DMS79 (cell line): ENCODE data around the gene TTLL5.

ENCODE experiments used
- DNase-seq: peaks from one replicate; lab custom pipeline; 2025; lab: John Stamatoyannopoulos, UW

Gene TTLL5

DNA sequence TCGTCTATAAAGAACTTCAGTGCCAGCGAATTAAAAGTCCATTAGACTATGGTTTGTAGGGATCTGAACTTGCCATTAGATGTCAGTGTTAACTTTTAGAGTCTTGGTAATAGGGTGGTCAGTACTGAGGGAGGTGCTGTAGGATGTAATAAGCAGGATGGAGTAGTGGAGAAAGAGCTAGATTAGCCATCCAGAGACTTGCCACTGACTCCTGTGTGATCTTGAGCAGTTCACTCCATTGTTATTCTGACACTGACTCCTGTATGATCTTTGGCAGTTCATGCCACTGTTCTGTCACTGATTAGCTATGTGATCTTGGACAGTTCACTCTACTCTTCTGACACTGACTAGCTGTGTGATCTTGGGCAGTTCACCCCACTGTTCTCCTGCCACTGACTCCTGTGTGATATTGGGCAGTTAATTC lies 133.6 kb downstream of the TTLL5 start:
- DNase-seq: no peak

DNA sequence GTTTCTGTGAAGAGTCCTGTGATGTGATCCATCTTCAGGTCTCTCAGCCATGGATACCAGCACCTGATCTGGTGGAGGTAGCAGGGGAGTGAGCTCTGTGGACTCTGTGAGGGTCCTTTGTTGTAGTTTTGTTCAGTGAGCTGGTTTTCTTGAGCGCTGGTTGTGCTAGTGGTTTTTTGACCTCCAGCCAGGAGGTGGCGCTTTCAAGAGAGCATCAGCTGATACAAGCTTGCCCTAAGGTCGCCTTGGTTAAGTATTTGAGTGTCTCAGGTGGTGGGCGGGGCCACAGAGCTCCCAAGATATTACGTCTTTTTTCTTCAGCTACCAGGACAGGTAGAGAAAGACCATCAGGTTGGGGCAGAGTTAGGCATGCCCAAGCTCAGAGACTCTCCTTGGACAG lies 139.7 kb downstream of the TTLL5 start:
- no peak for DNase-seq

DNA sequence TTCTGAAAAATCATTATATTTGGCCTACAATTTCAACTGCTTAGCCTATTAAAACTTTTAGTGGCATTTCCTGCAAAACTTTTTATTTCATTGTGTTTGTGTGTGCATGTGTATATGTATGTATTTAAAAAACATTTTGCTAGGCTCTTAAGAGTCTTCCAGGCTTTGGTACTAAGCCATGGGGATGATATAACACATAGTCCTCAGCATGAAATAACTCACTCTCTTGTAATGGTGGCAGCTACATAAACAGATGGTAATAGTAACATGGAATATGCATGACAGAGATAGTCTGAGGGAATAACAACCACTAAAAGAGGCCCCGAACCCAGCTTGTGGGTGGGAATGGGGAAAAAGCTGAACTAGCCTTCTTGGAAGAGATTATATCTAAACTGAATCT lies 141.4 kb downstream of the TTLL5 start:
- no peak for DNase-seq

DNA sequence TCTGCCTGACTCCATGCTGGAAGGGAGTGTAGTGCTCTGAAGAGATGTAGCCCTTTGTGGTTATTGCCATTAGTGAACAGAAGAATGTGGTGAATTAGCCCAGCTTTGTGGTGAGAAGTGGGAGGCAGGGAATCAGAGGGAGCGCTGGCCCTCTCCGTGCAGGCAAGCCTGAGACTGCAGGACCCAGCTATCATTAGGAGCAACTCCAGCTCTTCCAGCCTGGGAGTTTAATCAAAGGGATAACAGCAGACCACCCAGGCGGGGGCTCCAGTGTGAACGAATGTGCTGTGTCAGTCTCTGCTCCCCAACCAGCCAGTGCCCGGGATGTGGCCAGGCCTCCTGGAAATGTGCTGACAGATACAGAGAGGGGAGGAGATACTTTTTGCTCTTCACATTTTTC lies 142.7 kb downstream of the TTLL5 start:
- no peak for DNase-seq

DNA sequence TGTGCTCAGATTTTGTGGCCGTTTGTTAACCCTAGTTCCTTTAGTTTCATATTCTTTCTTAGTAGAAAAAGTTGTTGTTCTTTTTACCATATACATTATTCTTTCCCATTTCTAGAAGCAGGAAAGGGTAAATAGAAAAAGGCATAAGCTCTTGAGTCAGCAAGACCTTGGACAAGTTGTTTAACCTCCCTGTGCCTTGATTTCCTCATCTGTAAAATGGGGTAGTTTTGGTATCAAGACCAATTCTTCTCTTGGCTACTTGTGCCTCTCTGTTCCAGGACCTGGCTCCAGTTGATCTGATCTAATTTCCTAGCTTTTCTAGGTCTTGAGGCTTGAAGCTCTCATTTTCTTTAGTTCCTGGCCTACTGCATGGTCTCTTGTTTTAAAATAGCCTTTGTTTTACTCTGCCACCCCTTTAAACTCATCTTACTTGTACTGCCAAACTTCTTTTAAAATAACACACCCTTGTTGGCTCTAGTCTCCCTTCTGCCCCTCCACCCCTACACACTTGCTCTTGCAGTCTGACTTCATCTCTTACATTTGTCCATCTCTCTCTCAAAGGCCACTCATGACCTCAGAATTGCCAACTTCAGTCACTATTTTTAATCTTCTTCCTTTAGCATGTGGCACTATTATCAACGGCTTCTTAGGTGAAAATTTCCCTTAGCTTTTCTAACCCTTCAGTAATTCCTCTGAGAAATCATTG lies 143.7 kb downstream of the TTLL5 start:
- no peak for DNase-seq

DNA sequence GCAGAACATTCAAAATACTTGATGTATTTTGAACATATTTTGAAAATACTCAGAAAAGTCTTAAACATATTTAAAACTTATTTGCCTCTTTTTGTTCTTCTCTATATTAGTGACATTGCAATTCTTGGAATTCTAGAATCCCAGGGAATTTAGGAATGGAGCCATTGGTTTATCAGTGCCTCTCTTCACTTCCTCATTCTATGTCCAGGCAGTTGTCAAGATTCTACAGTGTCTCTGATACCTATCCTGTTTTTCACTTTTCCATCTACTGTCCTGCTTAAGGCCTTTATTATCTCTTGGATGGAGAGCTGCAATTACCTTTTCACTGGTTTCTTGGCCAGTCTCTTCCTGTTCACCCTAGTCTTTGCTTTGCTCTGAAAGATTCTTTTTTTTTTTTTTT lies 144.6 kb downstream of the TTLL5 start:
- DNase-seq: no peak

DNA sequence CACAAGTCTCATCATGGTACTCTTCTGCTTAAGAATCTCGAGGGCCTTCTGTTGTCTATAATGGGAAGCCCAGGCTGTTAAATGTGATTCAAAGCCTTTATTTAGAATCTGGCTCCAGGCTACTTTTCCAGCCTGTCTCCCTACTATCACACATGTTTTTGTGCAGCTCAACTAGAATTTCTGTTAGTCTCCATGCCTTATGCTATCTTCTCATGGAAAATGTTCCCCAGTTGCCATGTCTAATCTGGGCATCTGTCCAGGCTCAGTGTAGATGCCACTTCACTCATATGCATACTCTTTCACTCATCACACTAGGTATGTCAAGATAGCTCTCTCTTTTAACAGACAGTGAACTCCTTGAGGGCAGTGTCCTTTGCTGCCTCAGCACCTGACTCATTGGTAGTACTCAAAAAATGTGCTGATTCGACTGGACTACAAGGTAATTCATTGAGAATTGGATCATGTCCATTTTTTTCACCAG lies 145.3 kb downstream of the TTLL5 start:
- peak; percentile 24 for DNase-seq

DNA sequence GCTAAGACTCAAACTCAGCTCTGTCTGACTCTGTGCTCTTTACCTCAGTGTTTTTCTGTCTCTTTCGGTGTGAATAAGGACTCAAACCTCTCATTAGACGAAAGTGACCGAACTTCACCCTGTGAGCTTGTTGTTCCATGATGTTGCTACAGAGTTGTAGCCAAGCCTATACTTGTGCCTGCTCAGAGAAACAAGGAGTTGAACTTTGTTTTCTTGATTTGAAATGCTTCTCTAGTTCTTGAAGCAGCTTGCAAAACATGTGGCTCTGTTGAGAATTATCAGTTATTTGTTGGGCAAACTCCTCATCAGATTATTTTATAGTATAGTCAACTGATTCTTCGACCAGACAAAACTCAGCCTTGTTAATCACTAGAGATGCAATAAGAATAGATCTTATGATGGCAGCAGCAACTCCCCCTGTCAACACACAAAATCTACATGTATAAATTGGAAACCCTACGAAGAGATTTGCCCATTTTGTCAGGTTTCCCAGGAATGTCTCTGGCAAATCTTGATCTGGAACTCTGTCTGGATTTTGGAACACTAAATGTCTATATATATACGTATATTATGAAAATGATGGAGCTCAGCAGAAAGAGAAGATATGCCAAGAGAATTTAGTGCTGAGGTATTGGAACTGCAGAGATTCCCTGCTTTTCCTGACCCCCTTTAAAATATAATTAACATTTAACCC lies 146.8 kb downstream of the TTLL5 start:
- DNase-seq: no peak

DNA sequence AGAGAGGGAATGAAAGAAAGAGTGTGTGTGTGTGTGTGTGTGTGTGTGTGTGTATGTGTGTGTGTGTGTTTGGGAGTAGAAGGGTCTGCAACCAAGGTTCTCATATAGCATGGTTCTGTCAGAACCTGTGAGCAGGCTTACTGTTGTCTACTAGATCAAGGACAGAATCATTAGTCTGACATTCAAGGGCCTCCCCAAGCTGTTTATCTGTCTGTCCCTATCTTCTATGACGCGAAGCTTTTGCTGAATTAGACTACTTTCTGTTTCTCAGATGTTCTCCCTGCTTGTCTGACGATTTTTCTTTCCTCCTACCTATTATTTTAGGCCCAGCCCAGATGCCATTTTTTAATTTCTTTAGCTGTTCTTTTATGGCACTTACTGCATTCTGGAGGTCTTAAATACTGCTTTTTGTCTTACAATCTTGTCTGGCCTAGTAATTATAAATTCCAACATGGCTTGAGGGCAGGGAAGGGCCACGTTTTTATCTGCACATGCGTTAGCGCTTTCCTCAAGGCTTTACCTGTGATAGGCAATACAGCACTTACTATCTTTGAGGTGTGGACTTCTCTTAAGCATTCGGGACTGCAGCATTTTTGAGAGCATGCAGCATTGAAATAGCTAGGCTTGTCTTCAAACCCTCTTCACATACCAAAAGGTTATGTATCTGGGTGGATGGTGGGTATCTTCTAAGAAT lies 150.2 kb downstream of the TTLL5 start:
- no peak for DNase-seq

DNA sequence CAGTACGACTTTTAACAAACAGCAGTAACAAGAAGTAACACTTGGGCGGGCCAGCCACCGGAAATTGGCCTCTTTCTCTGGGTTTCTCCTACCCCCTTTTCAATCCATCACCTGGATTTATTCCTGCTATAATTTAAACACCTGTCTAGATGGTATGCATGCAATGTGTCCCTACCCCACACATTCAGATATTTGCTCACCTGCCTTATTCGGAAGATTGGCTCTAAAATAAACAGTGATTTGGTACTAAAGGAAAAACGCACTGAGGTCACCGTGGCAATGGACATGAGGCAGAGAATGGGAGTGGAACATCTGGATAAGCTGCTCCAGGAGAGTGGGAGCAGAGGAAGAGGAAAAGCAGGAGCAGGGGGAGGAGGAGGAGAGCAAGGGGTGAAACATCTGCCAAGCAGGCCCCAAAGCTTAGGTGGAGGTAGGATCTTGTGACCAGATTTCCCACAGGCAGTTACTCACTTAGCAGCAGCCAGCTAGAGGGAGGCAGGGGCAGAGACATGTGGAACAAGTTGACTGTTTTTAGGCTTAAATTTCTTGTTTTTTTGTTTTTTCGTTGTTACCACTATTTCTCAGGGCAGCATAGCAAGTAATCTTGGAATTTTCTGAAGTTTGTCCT lies 150.9 kb downstream of the TTLL5 start:
- no peak for DNase-seq

DNA sequence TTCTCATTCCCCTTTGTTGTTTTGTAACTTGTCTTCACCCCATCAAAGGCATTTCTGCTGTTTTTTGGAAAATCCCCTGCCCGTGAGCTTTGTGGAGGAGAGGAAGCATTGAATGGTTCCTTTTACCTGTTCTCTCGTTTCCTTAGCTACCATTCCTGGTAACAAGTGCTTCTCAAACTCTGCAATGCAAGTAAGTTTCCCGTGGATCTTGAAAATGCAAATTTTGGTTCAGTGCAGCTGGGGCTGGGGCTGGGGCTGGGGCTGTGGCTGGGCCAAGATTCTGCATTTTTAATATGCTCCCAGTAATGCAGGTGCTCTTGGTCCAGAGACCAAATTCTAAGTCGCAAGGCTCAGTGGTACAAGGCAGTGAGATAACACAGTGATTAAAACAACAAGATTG lies 151.6 kb downstream of the TTLL5 start:
- no peak for DNase-seq

DNA sequence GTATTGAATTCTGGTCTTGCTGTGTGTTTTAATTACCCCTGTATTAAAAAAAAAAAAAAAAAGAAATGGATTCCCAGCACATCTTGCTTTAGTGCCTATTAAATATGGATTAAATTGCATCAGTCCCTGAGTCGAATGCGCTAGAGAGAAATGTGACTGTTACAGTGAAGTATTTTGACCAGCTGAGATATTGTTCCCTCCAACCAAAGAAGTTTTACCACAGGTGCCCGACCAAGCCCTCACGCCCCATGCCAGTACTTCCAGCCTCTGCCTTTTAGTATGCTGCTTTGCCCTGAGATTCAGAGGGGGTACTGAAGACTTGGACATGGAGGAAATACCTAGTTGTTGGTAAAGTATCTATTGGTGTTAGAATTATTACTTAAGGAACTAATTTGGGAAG lies 159.7 kb downstream of the TTLL5 start:
- DNase-seq: no peak

DNA sequence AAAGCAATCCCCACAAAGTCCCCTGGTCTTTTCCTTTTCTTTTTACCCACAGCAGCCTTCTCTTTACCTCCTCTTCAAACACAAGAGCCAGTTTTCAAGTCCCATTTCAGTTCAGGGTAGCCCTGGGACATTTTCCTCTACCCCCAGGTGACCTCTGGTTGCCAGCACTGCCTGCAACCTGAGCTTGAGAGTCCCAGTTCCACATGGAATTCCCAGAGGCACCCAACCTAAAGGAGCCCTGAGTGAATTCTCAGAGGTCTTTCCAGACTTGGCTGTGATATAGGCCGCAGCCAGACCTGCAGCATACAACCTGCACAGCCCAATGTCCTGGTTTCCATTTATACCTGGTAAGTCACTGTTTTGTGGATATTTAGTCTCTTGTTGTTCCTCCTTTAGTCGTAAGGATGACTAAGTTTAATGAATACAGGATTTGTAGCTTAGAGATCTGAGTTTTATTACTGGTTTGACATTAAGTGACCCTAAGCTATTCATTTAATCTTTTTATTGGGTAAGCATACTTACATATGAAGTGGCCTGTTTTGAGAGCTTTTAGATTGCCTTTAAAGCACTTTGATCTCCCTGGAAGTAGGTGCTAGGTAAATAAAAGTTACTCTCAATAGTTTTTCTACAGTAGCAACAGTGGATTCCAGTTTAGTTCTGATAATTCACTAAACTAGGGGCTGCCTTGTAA lies 160.9 kb downstream of the TTLL5 start:
- DNase-seq: peak; percentile 99

DNA sequence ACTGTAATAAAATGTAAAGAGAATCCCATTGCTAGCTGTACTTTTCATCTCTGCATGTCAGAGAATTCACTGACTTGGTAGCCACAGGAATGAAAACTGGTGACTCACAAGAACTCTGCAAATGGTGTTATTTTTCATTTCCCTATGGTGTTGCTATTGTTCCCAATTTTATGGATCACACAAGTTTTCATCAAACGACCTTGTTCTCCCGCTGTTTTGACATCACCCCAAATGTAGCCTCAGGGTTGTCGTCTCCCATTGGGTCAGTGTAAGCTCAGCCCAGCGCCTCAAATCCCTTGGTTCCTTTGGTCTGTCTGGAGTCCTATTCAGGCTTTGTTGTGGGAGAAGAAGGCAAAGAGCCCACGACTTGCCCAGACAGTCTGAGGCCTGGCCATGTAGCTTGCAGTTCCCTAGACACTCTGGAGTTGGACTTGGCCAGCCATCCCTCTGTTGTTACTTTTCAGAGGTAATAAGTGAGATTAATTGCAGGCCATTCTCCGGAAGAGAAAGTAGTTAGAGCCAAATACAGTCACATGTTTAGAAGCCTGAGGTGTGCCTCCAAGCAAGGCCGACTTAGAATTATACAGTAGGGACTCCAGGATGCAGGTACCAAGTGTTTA lies 161.6 kb downstream of the TTLL5 start:
- DNase-seq: peak; percentile 88

DNA sequence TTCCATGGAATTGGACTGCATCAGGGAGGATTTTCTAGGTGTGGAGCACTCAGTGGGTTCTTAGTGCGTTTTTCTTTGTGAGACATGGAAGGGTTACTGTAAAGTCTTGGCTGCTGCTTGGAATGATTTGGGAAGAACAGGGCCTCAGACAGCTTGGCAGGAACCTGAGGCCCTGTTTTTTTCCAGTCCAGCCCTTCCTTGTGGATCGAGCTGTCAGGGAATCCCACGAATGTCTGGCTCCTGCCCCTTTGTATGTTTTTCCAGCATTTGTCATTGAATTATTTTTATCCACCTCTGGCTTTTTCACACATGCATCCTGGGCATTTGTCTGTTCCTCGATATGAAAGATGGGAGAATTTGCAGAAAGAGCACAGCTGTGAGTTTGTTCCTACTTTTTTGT lies 162.3 kb downstream of the TTLL5 start:
- no peak for DNase-seq

DNA sequence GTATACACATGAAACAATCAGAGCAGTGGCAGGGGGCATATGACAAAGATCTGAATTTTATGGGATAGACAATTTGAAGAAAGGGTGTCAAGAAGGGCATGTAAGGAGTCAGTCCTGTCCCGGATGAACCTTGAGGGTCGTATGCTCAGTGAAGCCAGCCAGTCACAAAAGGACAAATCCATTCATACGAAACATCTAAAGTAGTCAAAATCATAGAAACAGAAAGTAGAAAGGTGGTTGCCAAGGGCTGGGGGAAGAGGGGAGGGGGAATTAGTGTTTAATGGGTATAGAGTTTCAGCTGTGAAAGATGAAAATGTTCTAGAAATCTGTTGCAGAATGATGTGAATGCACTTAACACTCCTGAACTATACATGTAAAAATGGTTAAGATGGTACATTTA lies 163.3 kb downstream of the TTLL5 start:
- DNase-seq: peak; percentile 13

DNA sequence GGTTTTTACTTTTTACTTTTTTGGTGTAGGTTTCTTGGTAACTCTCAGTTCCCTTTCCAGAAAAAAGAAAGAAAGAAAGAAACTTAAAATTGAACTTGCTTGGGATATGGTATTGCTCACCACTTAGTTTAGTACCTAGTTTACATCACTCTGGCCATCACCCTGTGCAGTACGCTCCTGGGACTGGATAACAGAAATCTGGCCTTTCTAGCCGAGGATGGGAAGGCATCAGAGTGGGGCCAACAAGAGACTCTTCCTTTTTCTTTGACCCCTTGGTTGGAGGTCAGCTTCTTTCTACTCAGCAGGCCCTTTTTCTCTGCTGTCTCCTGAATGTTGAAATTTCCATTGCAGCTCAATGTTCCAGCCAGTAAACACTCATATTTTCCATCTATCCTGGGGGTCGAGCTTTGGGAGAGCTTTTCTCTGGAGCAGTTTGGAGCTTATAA lies 164.1 kb downstream of the TTLL5 start:
- no peak for DNase-seq

DNA sequence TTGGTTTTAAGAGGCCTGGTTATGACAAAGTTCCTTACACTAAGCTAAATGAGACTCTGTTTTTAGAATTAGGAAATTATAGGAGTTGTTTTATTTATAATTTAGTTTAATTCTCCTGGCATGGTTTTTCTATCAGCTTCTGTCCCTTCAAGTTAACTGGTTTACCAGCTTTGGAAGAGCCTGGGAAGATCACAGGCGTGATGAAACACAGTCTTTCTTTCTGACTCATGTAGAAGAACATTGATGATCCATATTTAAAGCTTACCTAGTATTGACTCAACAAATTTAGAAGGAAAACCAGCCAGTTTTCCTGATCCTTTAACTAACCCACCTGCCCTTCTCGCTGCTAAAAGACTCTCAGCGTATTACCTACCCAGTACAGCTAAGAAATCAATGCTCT lies 165.6 kb downstream of the TTLL5 start:
- no peak for DNase-seq

DNA sequence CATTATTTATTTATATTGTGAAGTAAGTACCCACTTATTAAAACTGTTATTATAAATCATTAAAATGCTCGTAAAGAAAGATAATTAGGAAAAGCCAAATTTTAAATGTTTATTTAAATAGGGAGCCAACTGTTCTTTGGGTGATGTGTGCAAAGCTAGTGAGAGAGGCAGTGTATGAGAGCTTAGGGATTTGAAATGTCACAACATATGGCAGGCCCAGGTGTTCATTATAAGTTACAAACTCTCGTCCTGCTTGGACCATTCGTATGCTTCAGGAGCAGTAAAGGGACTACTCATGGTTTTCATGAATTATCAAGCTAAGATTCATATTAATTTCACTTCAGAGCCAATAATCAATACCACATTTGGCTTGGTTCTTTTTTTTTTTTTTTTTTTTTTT lies 166.3 kb downstream of the TTLL5 start:
- DNase-seq: no peak

DNA sequence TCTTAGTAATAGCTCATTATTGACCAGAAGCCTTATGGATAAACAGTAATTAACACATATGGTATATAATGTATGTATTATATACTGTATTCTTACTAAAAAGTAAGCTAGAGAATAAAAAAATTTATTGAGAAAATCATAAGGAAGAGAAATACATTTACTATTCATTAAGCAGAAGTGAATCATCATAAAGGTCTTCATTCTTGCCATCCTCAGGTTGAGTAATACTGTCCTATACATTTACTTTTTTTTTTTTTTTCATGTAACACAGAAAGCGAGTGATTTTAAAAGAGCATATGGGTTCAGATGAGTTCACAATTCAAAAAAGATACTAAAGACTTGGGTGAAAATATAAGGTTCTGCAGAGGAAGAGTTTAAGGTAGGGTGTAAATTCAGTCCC lies 168.3 kb downstream of the TTLL5 start:
- DNase-seq: no peak

DNA sequence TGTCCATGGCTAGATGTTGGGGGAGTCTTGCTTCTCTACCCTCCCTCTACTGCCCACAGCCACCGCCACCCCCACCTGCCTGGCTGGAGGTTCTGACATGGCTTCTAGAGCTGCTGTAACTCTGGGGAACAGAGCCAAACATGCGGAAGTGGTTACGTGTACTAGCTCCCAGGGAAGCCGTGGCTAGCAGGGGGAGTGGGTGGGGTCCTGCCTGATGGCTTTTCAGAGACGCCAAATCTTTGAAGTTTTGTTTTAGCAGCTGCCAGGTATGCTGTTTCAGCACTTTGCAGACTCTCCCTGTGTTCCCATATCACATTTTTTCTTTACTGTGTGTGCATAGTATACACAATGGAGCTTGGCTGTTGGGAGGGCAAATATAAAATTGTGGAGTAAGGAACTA lies 170.4 kb downstream of the TTLL5 start:
- no peak for DNase-seq

DNA sequence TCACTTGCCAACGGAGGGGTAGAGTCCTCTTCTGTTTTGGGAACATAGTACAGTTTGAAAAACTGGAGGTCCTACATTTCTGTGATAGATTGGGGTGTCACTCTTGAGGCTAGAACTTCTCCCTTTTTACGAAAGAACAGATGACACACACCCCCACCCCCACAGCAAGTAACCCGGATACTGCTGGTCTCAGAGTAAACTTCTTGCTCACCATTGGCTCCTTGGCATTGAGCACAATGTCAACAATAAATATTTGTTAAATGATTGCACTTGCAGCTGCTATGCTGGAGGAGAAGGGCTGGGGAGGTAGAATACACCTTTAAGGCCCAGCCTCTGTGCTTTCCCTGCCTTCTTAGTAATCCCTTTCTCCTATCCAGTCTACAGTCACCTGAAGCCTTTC lies 170.9 kb downstream of the TTLL5 start:
- no peak for DNase-seq
